Endothelial cell of umbilical vein (primary cell): ENCODE measurements around the gene ZNF670. TPM values are rescaled to one million over a fixed set of nuclear protein-coding genes. Genes with fewer than 3 reads are reported as not detected.

Source experiments
- BruUV-seq: library from RNA; stranded (reverse); fragments of 400-500 nt; replicated peaks from 2 replicates; lab custom pipeline; 2021; lab: Mats Ljungman, UMichigan
- CTCF ChIA-PET: fragments of 300-600, 350-600 bp; sonication (Branson Sonifier 250); formaldehyde crosslinking; loops from one replicate; lab custom pipeline; 2021; ENCODE audit warnings: antibody characterized with exemption, inconsistent platforms; lab: Charles Lee
- POLR2A ChIA-PET: fragments of 300-600, 350-600 bp; sonication (Branson Sonifier 250); formaldehyde crosslinking; loops from one replicate; lab custom pipeline; 2021; ENCODE audit warnings: antibody characterized with exemption, inconsistent platforms; lab: Charles Lee
- DNase-seq: peaks from one replicate; pipeline ENCODE4 v3.0.0-alpha.2; 2011; ENCODE audit warnings: low read depth, low spot score
- FAIRE-seq: peaks from 2 replicates; lab custom pipeline; 2011; peaks lifted over from hg19 to GRCh38; lab: Jason Lieb, UNC
- H2AFZ ChIP-seq: 2 replicates; pipeline ENCODE4 v1.6.0; 2012; ENCODE audit warnings: low read depth, low read length, control low read depth, inconsistent platforms
- H3K27ac ChIP-seq: 2 replicates; pipeline ENCODE4 v1.5.1; 2011; ENCODE audit warnings: low read depth, mild to moderate bottlenecking, control low read depth, low read length, moderate library complexity; ENCODE audit not compliant: insufficient read depth
- H3K27me3 ChIP-seq, 2 experiments: 2 replicates each; pipeline versions ENCODE4 v1.6.0 to v1.6.1; 2011; ENCODE audit warnings: low read length in 2 of 2, mixed read lengths in 1 of 2; ENCODE audit not compliant: control insufficient read depth in 2 of 2, insufficient read depth in 2 of 2
- H3K36me3 ChIP-seq, 2 experiments: 2 replicates in 1 of 2; 3 replicates in 1 of 2; pipeline ENCODE4 v1.5.1; 2011; ENCODE audit warnings: low read length in 2 of 2, mild to moderate bottlenecking in 1 of 2, moderate library complexity in 1 of 2; ENCODE audit not compliant: control insufficient read depth in 2 of 2, insufficient read depth in 2 of 2; ENCODE audit errors: extremely low read depth in 1 of 2
- H3K4me1 ChIP-seq: 3 replicates; pipeline ENCODE4 v1.5.1; 2011; ENCODE audit warnings: mild to moderate bottlenecking, low read length; ENCODE audit not compliant: control insufficient read depth, insufficient read depth; ENCODE audit errors: extremely low read depth
- H3K4me2 ChIP-seq: 2 replicates; pipeline ENCODE4 v1.6.1; 2011; ENCODE audit warnings: low read length, control low read depth, mixed read lengths; ENCODE audit not compliant: insufficient read depth
- H3K4me3 ChIP-seq, 3 experiments: fragments of 200-600 bp in 1 of 3; sonication (generic), shearing (Covaris generic) in 1 of 3; replicated peaks in 1 of 3; 2 replicates each; pipeline ENCODE4 v1.5.1; 2011 to 2016; ENCODE audit warnings: control low read depth in 3 of 3, low read length in 3 of 3, mild to moderate bottlenecking in 2 of 3, inconsistent platforms in 1 of 3, low read depth in 1 of 3, moderate library complexity in 1 of 3; ENCODE audit not compliant: insufficient read depth in 1 of 3
- H3K79me2 ChIP-seq: 2 replicates; pipeline ENCODE4 v1.6.0; 2012; ENCODE audit warnings: low read length, inconsistent platforms; ENCODE audit not compliant: control insufficient read depth, insufficient read depth
- H3K9ac ChIP-seq: replicated peaks from 2 replicates; pipeline ENCODE3; 2011; ENCODE audit warnings: low read length, control low read depth; ENCODE audit not compliant: insufficient read depth; ENCODE audit errors: extremely low read depth
- H3K9me1 ChIP-seq: replicated peaks from 3 replicates; pipeline ENCODE4 v1.6.0; 2011; ENCODE audit warnings: mild to moderate bottlenecking, low read length; ENCODE audit not compliant: control insufficient read depth, insufficient read depth; ENCODE audit errors: extremely low read depth
- H3K9me3 ChIP-seq: replicated peaks from 2 replicates; pipeline ENCODE4 v1.5.1; 2012; ENCODE audit warnings: low read length, inconsistent platforms; ENCODE audit not compliant: control insufficient read depth, insufficient read depth
- H4K20me1 ChIP-seq: replicated peaks from 2 replicates; pipeline ENCODE3; 2011; ENCODE audit warnings: mild to moderate bottlenecking, low read length; ENCODE audit not compliant: control insufficient read depth, insufficient read depth; ENCODE audit errors: extremely low read depth
- EZH2 ChIP-seq: IDR thresholded peaks from 2 replicates; pipeline ENCODE4 v1.6.1; 2012; ENCODE audit warnings: borderline replicate concordance, low read depth, mild to moderate bottlenecking, moderate library complexity, low read length, inconsistent platforms; ENCODE audit not compliant: severe bottlenecking
- FOS ChIP-seq: IDR thresholded peaks from 2 replicates; pipeline ENCODE4 v1.6.1; 2011; ENCODE audit warnings: mild to moderate bottlenecking, low read length, moderate library complexity, borderline replicate concordance; ENCODE audit not compliant: insufficient read depth
- GATA2 ChIP-seq: IDR thresholded peaks from 2 replicates; pipeline ENCODE4 v1.7.0; 2011; ENCODE audit warnings: low read depth, mild to moderate bottlenecking, moderate library complexity, mixed read lengths, low read length; ENCODE audit not compliant: insufficient read length, insufficient read depth
- JUN ChIP-seq: IDR thresholded peaks from 2 replicates; pipeline ENCODE4 v1.6.1; 2011; ENCODE audit warnings: borderline replicate concordance, low read depth; ENCODE audit not compliant: insufficient read length, insufficient read depth
- MYC ChIP-seq: IDR thresholded peaks from one replicate; pipeline ENCODE4 v1.6.1; 2011; ENCODE audit warnings: mild to moderate bottlenecking, low read depth, low read length
- POLR2A ChIP-seq: IDR thresholded peaks from 2 replicates; pipeline ENCODE4 v1.6.1; 2012; ENCODE audit warnings: low read depth, mild to moderate bottlenecking, control low read depth, low read length
- POLR2AphosphoS5 ChIP-seq: IDR thresholded peaks from 2 replicates; pipeline ENCODE4 v1.6.1; 2012; ENCODE audit warnings: low read depth, mild to moderate bottlenecking, control low read depth, low read length, moderate library complexity; ENCODE audit not compliant: insufficient read depth
- dilution Hi-C: fragments of 300-500 bp; cut with MboI; formaldehyde crosslinking; loops from one replicate; pipeline ENCODE4 v1.15.0; 2019; ENCODE audit warnings: low sequenced_read_pairs; ENCODE audit not compliant: extremely low pct_ligation_motif_present
- intact Hi-C: fragments of 100-400 bp; cut with micrococcal nuclease; formaldehyde crosslinking; loops from one replicate; pipeline ENCODE4 v1.10.0; 2022
- polyA plus RNA-seq, 4 experiments: library from polyadenylated mRNA; depleted of rRNA in 3 of 4; stranded (reverse) in 3 of 4; unstranded in 1 of 4; fragments of >200 nt; gene quantifications; 2 replicates each; pipeline versions ENCODE4 v1.2.1 to v1.2.3, GENCODE V29; 2011 to 2012; ENCODE audit warnings: missing spikeins in 1 of 4
- total RNA-seq: library from RNA; stranded (reverse); gene quantifications from 2 replicates; pipeline ENCODE4 v1.2.3, GENCODE V29; 2021
- TF ChIP-seq, protein P1 (sequence below), 2 donors: IDR thresholded peaks; 1 replicate in 1 of 2; 2 replicates in 1 of 2; pipeline ENCODE4 v1.5.1; 2011; ENCODE audit warnings: low read length in 2 of 2, mild to moderate bottlenecking in 2 of 2, moderate library complexity in 2 of 2, control low read depth in 1 of 2, inconsistent platforms in 1 of 2, low read depth in 1 of 2; ENCODE audit not compliant: insufficient read depth in 1 of 2; ENCODE audit errors: extremely low read depth in 1 of 2
- TF ChIP-seq, protein P2 (sequence below): IDR thresholded peaks from 2 replicates; pipeline ENCODE4 v1.6.1; 2011; ENCODE audit not compliant: insufficient read depth, insufficient read length

The ZNF670 gene
- total and polyA plus RNA-seq, 2 donors (not counting 3 experiments of a cell fraction or from before 2014, with no cell fraction given), result 1.3 to 5.2 TPM

DNA sequence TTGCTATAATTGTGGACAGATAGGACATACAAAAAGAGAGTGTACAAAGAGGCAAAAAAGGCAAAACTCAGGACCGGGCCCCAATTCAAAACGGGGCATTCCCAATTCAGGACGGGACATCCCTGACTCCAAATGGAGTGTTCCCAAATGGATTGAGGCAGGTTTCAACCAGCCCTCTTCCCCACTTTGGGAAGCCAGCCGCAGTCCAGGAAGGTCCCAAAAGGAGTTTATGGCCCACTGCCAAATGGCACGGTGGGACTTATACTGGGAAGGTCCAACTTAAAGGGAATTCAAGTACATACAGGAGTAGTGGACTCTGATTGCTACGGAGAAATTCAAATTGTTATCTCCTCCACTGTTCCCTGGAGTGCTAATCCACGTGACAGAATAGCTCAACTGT, 29.1 kb upstream of the ZNF670 start:
- Histone ChIP-seq H3K4me2 (no peak overlapping the region), H2AFZ (no peak overlapping the region), H3K79me2 (peaks cover 11% of the 10 kb centered on the region), H3K27me3 (peaks cover 0 to 8% of the 10 kb centered on the region in 2 experiments), H4K20me1 (no peaks in the 10 kb centered on the region), H3K9ac (no peak overlapping the region), H3K9me1 (no peaks in the 10 kb centered on the region), H3K9me3 (no peaks in the 10 kb centered on the region), H3K27ac (no peak overlapping the region), H3K4me1 (peaks cover 4% of the 10 kb centered on the region), H3K4me3 (no peak overlapping the region), H3K36me3 (no peaks in the 10 kb centered on the region)
- dilution Hi-C loops (no loop called here), intact Hi-C loops (no loop called here)
- POLR2A ChIA-PET, result no interaction called here
- FAIRE-seq (no peak), DNase-seq (no peak)
- CTCF ChIA-PET, result no interaction called here
- TF ChIP-seq FOS (no peak), POLR2AphosphoS5 (no peak), MYC (no peak), JUN (no peak), POLR2A (no peak), GATA2 (no peak), EZH2 (no peak)
- TF ChIP-seq, protein P1, sequence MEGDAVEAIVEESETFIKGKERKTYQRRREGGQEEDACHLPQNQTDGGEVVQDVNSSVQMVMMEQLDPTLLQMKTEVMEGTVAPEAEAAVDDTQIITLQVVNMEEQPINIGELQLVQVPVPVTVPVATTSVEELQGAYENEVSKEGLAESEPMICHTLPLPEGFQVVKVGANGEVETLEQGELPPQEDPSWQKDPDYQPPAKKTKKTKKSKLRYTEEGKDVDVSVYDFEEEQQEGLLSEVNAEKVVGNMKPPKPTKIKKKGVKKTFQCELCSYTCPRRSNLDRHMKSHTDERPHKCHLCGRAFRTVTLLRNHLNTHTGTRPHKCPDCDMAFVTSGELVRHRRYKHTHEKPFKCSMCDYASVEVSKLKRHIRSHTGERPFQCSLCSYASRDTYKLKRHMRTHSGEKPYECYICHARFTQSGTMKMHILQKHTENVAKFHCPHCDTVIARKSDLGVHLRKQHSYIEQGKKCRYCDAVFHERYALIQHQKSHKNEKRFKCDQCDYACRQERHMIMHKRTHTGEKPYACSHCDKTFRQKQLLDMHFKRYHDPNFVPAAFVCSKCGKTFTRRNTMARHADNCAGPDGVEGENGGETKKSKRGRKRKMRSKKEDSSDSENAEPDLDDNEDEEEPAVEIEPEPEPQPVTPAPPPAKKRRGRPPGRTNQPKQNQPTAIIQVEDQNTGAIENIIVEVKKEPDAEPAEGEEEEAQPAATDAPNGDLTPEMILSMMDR (IDR thresholded peaks at IDR 0.05; ENCODE audit: extremely low read depth in 1 of 2, insufficient read depth in 1 of 2, low read depth in 1 of 2, low read length in 2 of 2), result no peak
- TF ChIP-seq, protein P2, sequence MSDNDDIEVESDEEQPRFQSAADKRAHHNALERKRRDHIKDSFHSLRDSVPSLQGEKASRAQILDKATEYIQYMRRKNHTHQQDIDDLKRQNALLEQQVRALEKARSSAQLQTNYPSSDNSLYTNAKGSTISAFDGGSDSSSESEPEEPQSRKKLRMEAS, result no peak
- no TSS peak for BruUV-seq
